A204.1 (cell line): ENCODE measurements around the gene TTC7B.

ENCODE experiments used
- FAIRE-seq: peaks from 2 replicates; lab custom pipeline; 2012; peaks lifted over from hg19 to GRCh38; lab: Jason Lieb, UNC

TTC7B gene

DNA sequence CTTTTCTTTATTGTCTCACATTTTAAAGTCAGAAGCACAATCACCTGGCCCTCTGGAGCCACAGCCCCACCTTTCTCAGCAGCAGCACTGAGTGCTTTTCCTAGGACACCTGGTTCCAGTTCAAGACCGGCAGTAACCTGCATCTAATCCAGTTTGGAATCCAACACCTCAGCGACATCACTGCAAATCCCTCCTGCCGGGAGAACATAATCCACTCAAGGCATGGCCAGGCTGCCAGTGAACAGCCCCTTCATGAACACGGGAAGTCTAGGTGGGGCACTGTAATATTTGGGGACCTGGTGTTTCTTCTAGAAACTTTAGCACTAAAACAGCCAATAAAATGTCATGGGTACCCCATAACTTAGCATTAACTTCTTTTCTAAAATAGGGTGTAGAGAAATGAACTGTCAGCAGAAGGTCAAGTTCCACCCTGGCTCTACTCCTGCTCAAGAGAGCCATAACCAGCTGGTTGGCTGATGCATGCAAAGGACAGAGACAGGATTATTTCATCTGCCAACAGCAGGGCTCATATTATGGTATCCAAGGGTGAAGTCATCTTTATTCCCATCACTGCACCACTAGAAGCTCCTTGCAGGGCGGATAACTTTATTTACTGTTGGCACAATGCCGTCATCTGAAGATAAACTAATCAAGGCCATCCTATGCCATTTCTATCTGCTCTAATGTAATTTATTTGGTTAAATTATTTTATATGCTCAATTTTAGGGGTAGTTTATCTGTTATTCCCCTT lies 76.7 kb downstream of the TTC7B start:
- no peak for FAIRE-seq

DNA sequence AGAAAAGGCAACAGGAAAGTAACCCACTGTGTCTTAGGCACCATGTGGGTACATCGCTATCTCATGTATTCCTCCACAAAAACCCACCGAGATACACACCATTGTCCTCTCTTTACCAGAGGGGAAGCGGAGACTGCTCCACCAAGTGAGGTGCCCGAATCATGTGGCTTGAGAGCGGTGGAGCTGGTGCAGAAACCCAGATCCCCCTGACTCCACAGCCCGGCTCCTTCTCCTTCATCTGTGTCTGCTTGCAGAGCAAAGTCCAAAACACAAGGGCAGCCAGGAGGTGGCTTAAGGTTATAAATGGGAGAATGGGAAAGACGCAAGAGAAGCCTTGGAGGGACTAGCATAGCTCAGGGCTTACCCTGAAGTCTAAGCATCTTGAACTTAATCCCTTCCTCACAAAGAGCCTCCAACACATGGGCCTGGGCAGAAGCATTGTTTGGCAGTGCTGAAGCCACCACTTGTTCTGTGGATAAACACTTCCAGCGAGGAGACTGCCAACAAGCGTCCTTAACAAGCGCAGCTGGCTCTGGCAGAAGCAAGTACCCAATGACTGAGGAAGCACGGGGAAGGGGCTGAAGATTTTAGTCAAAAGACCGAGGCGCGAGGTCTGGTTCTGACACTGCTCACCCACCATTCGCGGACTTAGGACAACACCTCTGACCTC lies 83.0 kb downstream of the TTC7B start:
- FAIRE-seq = no peak

DNA sequence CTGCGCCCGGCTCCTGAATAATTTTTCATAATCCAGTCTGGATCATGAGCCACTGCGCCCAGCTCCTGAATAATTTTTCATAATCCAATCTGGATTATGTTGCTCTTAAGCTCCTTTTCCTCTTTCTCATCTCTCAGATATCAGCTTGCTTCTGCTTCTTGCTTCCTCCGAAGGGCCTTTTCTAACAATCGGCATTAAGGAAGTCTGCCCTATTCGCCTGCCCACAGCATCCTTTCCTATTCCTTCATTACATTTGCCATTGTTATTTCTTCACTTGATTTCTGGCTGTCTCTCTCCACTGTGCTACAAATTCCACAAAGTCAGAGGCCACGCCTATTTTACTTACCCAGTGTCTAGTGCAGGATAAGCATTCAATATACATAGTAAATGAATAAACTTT lies 83.5 kb downstream of the TTC7B start:
- no peak for FAIRE-seq

DNA sequence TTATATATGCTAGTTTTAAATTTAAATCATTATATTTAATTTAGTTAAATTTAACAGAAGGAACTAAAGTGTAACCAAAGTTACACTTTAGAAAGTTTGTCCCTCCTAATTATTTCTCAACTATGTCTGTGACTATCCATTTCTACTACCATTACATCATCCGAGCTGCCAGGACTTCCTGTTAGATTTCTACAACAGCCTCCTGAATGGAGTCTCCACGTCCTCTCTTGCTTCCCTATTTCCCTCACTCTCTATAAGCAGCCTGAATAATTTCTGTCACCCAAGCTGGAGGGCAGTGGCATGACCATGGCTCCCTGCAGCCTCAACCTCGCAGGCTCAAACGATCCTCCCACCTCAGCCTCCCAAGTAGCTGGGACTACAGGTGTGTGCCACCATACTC lies 84.1 kb downstream of the TTC7B start:
- FAIRE-seq = no peak

DNA sequence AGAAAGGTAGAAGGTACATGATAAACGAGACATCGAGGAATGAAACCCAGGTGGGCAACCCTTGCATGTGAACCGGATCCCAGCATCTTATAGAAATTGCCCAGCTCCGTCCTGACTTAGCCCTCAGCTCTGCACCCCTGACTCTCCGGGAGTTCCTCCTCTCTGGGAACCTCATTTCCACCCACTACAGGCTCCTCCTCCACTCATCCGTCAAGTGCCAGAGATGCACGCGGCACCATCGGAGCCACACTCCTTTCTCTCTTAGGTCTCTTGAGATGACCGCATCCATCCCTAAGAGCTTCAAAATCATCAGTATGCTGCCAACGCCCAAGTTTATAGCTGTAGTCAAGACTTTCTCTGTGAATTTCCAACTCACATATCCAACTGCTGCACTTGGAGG lies 84.7 kb downstream of the TTC7B start:
- no peak for FAIRE-seq

DNA sequence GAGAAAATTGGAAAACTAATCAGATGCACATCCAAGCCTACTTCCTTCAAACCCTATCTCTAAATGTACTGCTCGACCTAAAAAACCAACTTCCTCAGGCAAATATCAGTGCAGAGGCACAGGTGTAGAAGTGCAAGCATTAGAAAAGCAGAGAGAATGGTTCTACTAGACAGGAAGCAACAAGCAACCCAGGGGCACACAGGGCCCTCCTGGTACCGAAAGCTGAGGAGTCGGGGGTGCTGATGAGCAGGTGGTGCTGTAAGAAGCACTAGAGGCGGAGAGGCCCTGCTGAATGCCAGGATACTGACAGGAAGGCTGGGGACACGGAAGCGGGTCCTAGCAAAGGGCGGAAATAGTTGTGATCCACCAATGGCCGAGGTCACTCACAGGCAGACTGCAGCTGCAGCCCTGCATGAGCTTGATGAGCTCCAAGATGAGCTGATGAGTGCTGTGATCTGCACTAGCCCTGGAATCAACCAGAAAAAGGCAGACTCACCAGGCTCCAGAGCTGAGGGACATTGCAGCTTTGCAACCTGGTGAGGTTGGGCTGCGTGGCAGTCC lies 85.9 kb downstream of the TTC7B start:
- FAIRE-seq = no peak

DNA sequence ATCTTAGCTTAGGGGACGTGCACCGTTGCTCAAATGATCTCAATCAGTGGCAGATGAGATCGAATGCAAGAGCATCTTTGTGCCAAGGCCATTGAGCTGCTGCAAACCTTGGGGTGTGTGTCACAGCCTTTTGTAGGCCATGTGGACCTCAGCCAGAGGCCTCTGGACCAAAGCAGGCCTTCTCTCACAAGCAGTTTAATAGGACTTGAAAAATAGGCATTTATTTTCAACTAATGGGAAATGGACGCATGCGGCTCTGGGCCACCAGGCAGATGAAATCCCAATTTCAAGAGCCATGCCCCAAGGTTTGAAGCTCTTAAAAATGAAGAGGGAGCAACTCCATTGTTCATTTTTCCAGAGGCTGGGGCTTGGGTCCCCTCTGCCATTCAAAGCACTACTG lies 87.3 kb downstream of the TTC7B start:
- FAIRE-seq = no peak

DNA sequence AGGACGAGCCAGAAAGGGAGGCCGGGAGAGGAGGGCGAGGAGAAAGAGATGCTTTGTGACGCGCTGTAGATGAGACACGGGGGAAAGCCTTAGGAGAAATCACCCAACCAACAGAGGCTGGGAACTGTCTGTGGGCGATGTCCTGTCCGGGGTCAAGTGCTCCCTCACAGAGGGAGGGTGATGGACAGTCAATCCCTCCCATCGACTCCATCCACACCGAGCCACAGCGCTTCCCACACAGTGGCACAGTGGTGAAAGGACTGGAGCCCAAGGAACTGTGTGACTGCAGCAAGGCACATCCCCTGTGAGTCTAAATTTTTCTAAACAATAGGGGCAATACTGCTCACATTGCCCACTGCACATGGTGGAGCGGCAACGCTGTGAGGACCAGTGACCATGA lies 89.1 kb downstream of the TTC7B start:
- FAIRE-seq = no peak

DNA sequence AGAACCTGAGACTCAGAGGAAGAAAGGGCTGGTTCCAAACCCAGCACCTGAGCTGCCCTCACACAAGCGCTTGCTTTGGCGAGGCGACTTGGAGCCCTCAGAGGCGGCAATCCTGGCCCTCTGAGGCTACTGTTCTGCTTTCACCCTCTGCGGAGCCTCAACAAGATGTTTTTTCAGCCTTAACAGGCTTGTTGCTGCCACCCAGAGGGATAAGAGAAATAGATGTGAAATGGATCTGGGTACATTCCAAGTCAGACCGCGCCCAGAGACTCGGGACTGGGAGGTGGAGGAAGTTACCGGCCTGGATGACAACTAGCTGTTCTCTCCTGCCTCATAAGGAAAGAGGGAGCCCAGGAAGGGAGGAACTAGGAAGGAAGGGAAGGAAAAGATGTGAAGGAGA lies 89.6 kb downstream of the TTC7B start:
- FAIRE-seq = no peak

DNA sequence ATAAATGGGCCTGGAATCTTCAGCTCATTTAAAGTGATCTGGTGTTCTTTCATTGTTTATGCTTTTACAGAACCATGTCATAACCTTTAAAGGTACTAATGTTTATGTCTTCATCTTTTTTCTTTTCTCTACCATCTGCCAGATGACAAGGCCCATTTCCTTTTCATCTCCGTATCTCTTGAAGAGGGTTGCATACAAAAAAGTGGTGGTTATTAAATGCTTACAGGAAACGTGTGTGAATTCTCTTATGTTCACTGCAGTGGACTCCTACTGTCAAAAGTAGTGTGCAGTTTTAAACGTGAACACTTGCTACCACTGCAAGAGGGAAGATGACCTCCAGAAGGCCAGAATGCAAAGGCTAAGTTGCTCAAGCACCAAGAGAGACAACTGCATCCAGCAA lies 91.4 kb downstream of the TTC7B start:
- FAIRE-seq = no peak

DNA sequence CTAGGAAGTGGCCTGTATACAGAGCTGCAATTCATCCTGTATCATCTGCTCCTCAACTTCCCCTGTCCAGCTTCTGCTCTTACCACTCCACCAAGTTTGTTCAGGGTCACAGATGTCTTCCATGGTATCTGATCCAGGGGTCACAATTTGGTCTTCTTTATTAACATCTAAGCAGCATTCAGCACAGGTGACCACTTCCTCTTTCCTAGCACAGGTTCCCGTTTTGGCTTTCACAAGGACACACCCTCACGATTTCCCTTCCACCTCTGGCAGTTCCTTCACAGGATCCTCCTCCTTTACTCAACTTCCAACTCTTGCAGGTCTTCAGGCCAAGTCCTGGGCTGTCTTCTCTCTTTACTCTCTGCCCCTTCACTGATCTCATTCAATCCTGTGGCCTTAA lies 93.6 kb downstream of the TTC7B start:
- no peak for FAIRE-seq

DNA sequence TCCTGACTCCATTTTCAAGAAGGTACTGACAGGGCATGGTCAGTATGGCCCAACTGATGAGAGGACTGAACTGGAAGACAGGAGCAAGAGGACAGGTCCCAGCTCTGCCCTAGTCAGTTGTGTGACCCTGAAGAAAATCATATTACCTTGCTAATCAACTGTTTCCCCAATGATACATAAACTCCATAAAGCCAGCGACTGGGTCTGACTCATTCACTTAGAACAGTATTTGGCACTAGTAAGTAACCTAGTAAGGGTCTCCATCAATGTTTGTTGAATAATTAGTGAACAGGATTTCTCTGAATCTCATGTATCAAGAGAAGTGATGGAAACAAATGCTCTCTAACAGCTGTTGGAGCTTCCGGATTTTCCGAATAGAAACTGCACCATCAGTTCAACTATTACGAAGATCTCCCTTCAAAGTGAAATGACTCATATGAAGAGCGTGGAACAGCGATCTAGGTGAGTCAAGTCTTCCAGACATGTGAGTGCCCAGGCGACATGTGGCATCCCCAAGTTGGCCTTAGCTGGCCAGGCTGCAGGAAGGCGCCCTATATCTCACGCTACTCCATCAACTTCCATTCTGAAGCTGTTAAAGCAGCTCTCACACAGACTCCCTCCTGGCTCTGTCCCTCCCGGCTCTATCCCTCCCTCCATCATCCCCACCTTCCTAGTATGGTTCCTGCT lies 94.5 kb downstream of the TTC7B start:
- FAIRE-seq = no peak

DNA sequence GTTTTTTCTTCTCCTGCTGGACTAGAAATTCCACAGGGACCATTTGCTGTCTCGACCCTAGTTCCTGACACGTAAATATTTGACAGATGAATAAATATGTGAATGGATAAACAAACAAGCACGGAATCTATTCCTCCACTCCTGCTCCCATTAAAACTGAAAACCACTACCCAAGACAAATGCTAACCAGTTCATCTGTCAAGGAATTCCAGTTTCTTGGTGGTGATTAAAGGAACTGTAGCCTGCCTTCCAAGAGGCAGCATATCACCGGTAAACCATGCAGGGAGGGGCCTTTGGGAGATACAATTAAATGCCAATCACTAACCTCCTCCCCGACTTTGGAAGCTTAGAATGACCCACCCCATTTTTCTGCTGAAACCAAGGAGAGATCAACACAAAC lies 95.4 kb downstream of the TTC7B start:
- FAIRE-seq = no peak

DNA sequence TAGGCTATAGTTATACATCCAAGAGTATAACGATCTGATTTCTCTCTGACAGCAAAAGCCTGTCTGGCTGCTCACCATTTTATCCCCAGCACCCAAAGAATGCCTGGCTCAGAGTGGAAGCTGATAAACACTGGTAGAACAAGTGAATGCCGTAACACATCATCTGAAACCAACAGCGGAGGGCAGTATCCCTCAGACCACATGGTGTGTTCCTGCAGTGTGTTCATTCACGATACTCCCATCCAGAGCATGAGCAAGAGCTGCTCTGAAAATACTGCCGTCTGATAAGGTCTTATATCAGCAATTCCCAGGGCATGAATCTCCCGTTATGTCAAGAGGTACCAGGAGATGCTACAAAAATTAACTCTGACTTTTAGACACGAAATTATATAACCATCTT lies 95.9 kb downstream of the TTC7B start:
- FAIRE-seq = no peak

DNA sequence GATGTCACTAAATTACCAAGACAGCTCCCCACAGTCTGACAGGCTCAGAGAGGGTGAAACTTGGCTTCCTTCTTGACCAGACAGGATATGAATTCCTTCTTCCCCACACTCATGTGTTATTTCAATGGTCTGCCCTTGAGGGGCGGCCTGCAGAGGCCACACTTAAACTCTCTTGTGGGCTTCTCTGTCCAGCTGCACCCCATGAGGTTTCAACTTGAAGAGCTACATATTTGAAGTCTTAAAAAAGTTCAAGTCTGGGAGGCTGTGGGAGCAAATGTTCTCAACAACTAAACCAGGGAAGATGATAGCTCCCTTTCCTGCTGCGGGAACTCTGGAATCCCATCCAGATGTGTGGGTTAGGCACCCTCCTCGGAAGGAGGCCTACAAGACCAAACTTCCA lies 98.3 kb downstream of the TTC7B start:
- FAIRE-seq = no peak

DNA sequence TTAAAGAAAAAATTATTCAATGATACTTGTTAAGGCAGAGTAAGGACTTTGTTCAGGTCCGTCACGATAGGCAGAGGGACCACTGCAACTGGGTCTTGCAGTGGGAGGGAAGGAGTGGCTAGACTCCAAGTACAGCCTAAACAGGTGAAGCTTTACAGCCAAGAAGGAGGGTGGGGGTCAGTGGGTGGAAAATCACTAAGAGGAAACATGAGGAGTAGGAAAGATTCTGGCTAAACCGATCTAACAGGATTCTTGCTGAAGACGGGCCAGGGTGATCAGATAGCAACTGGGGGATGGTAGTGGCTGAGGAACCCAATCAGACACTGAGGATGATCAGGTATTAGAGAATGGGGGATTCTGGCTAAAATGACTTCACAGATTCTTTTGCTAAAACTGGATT lies 100.2 kb downstream of the TTC7B start:
- FAIRE-seq = no peak

DNA sequence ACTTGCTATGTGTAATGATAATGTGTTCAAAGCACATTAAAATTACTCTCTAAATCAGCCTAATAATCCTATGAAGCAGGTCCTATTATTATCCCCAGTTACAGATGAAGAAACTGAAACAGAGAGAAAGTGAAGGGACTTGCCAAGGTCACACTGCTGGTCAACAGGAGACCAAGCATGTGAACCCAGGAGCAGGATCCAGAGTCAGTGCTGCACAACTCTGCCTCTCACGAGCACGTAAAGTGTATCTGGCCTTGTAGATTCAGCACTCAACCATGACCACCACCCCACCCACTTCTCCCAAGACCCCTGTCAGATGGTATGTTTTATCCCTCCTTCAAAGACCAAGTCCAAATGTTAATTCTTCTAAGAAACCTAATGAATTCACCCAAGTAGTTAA lies 100.7 kb downstream of the TTC7B start:
- FAIRE-seq = no peak

DNA sequence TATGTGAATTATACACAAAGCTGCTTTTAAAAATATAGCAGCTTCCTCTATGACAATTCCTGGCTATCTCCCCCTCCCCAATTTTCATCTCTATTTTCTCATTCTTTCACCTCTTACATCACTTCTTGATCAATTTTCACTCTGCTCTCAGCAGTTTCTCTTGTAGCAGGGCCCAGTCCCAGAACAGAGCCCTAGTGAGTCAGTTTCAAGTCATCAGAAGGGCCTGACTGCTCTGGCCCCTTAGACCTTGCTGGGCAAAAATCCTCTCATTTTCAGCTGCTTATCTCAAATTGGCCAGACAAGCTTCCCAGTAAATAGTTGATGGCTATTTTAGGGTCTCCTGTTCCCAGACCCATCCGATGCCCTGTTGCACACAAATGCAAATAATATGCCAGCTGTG lies 101.4 kb downstream of the TTC7B start:
- no peak for FAIRE-seq

DNA sequence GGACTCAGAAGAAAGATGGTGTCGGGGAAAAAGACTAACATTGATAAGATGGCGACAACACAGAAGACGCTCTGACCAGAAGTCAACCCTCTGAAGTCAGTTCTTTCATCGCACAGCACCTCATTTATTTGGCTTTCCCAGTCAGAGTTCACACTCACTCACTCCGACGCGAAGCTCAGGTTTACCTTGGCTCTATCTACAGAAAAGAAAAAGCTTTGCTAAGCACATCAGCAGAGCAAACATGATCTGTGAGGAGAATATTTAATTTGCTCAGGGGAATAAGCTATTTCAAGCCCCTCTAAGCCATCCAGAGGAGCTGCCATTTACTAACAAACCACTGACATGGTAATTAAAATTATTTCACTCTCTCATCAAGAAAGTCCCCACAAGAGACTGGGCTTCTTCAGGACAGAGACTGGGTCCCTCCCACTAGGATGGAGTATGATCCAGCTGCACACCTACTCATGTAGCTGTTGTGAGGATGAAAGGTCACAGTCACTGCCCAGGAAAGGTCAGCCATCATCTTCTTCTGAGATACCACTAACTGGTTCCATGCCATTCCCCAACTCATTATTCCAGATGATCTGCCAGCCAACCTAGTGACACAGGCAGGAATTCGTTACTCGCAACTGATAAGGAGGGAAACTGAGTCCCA lies 111.4 kb downstream of the TTC7B start:
- FAIRE-seq = no peak

DNA sequence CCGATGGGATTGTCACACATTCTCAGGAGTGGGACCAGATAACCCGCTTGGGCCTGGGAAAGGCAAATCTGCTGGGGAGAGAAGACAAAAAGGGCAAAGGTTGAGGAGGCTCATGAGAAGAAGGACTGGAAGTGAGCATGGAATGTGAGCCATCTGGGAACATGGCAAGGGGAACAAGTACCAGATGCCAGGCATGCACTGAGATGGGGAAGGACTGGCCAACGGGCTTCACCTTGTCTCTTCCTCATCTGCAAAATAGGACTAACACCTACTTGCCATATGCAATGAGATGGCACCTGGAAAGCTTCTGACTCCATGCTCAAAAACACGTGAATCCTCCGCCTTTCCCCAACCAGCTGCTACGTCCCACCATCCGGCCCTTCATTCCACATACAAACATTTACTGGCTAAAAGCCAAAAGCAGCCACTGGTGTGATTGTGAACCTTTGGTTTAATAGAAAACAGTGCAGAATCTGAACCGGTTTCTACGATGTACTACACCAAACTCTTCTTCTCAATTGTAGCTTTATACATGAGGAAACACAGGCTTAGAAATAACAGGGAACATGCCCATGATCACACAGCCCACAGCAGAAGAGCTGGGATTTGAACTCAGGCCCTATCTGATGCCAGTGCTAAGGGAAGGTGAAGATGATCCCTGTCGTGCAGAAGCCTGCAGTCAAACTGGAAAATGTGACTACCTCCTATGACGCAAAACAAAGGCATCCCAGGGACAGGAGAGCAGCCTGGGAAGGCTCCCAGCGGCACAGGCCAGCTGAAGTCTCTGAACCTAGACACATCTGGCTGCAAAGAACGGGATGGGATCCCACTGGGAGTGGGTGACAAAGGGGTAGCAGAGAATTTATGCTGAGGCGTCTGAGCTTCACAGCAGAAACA lies 112.1 kb downstream of the TTC7B start:
- FAIRE-seq = no peak

DNA sequence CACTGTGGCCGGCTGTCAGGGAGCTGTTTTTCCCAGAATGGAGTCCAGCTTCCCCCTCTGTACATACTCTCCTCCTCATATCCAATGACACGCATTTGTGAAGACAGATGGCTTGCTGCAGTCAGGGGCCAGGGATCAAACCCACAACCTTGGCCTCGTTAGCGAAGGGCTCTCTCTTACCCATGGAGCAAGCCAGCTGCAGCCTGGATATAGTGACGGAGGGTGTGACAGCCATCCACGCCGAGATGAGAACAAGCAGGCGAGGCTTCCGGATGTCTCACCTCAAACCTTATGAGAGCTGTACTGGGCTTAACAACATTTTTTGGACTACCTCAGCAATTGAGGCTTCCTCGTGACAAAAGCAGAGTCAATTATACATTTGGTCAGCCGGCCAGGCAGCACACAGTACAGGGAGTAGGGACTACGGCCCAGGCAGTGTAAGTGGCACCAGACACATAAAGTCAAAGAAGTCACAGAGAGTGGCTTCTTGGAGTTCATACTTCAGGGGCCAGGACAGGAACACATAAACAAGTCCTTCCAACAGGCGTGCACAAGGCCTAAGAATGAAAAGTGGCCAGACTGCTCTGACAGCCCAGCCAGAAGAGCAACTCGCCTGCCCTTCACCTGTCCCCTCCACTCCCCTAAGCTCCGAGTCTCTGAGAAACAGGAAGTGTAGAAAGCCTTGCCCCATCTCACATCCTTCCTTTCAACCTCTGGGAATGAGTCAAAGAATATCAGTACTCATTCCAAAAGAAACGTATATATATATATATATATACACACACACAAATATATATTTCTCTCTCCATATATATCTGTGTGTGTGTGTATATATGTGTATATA lies 115.1 kb downstream of the TTC7B start:
- FAIRE-seq = no peak
